ENCODE data around the gene TAS1R3. TPM values are rescaled to one million over a fixed set of nuclear protein-coding genes. Genes with fewer than 3 reads are reported as not detected.

Gene TAS1R3
- 0.19 TPM for total RNA-seq
- long read RNA-seq, result 0 reads

- DNase-seq (ENCODE audit: low spot score), result no peak
Measured at GRCh38 chr1:1331068-1331965, at the start of gene TAS1R3. Gene TAS1R3 (plus strand): TSS chr1:1331280. CDS start chr1:1331346, 66 bp downstream.

GRCh38 chr1:1281533-1282321, 49.4 kb upstream of the TAS1R3 start:
- DNase-seq (ENCODE audit: low spot score), result no peak

GRCh38 chr1:1282998-1283397, 48.1 kb upstream of the TAS1R3 start:
- DNase-seq (ENCODE audit: low spot score), result no peak

DNA sequence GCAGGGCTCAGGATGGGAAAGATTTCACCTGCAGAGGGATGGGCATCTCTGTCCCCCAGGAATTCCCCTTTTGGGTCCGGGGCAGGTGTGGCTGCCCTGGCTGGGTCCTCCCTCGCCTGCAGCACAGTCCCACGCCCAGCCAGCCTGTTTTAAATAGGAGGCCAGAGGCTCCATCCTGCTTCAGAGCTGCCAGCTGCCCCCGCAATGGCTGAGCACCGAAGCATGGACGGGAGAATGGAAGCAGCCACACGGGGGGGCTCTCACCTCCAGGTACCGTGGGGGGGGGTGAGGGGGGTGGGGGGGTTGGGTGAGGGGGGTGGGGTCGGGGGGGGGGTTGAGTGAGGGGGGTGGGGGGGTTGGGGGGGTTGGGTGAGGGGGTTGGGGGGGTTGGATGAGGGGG, 47.3 kb upstream of the TAS1R3 start:
- DNase-seq (ENCODE audit: low spot score), result no peak

DNA sequence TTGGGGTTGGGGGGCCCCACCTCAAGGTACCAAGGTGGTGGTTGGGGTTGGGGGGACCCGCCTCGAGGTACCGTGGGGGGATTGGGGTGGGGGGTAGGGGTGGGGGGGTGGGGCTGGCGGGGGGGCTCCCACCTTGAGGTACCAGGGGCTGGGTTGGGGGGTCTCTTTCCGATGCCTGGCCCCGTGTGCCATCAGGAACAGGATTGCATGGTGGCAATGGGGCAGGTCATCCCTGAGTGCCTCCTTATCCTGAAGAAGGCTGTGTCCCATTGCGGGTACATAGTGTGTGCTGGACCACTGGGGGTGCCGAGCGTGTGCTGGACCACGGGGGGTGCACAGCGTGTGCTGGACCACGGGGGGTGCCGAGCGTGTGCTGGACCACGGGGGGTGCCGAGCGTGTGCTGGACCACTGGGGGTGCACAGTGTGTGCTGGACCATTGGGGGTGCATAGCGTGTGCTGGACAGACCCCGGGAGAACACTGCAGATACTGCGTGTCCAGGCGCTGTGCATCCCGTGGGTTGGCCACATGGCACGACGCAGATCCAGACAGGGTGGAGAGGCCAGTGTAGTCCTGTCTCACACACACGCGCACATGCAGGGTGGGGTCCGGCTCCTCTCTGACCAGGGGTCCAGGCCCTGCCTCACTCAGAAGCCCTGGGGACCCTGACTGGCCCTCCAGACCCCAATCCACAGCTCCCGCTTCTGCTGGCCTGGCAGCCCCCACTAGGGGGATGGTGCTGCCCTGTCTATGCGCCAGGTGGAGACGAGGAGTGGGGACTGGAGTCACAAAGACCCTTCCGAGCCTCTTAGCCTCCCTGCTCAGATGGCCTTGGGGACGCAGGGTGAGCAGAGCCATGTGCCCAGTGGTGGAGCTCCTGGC, 46.6 kb upstream of the TAS1R3 start:
- DNase-seq (ENCODE audit: low spot score), result no peak

GRCh38 chr1:1285102-1285571, 45.9 kb upstream of the TAS1R3 start:
- DNase-seq (ENCODE audit: low spot score), result no peak

DNA sequence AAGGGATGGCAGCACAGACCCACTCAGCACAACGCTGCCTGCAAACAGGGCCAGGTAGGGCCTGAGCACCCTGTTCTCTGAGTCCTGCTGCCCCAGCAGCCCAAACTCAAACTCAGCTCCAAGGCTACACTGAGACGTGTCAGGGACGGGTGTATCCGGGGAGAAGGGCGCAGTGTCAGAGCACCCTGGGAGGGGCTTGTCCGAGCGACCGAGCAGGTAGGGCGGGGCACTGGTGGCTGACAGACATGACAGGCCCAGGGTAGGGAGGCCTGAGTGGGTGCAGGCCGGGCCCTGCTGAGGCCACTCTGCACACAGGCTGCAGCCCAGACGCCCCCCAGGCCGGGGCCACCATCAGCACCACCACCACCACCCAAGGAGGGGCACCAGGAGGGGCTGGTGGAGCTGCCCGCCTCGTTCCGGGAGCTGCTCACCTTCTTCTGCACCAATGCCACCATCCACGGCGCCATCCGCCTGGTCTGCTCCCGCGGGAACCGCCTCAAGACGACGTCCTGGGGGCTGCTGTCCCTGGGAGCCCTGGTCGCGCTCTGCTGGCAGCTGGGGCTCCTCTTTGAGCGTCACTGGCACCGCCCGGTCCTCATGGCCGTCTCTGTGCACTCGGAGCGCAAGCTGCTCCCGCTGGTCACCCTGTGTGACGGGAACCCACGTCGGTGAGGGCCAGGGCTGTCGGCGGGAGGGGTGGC, 45.3 kb upstream of the TAS1R3 start:
- DNase-seq (ENCODE audit: low spot score), result no peak

- DNase-seq (ENCODE audit: low spot score), result no peak
Measured at GRCh38 chr1:1286313-1287261, 44.5 kb upstream of the TAS1R3 start.

- DNase-seq (ENCODE audit: low spot score), result no peak
Measured at GRCh38 chr1:1287288-1288110, 43.6 kb upstream of the TAS1R3 start.

GRCh38 chr1:1290238-1290731, 40.8 kb upstream of the TAS1R3 start:
- DNase-seq (ENCODE audit: low spot score), result no peak

DNA sequence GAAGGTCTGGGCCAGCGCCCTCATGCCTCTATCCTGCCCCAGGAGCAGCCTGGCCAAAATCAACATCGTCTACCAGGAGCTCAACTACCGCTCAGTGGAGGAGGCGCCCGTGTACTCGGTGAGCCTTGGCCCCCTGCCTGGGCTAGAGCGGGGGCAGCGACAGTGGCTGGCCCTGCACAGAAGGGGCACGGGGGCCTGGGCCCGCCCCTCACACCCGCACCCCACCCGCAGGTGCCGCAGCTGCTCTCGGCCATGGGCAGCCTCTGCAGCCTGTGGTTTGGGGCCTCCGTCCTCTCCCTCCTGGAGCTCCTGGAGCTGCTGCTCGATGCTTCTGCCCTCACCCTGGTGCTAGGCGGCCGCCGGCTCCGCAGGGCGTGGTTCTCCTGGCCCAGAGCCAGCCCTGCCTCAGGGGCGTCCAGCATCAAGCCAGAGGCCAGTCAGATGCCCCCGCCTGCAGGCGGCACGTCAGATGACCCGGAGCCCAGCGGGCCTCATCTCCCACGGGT, 40.0 kb upstream of the TAS1R3 start:
- no peak for DNase-seq (ENCODE audit: low spot score)

DNA sequence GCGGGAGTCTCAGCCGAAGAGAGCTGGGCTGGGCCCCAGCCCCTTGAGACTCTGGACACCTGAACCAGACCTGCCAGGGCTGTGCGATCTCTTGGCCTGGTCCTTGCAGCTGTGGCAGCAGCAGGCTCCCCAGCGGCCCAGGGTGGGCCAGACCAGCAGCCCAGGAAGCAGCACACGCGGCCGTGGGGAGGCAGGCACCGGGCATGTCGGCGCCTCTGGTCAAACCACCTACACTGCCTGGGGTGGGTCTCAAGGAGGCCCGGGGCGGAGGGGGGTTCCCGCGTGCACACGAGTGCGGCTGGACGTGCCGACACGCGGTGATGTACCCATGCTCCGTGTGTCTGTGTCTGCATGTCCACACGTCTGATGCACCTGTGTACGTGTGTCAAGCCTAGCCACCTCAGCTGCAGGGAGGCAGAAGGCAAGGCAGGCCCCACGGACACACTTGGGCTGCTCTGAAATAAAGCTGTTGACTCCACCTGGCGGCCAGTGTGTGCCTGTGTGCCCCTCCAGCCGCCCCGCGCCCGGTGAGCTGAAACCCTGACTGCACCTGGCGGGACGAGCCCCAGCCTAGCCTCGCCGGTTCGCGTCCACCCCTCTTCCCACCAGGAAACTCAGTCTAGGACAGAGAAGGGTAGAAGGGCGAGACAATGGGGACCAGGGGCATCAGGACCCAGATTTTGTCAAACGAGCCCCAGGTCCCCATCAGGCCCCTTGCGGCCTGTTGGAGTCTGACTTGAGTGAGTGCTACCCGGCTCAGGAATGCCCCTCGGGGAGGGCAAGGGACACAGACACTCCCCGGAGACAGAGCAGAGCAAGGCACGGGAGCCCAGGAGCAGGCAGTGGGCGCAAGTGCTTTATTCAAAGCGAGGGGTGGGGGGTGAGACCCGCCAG, 39.3 kb upstream of the TAS1R3 start:
- DNase-seq (ENCODE audit: low spot score), result no peak

- no peak for DNase-seq (ENCODE audit: low spot score)
Measured at GRCh38 chr1:1292442-1292779, 38.7 kb upstream of the TAS1R3 start.

- no peak for DNase-seq (ENCODE audit: low spot score)
Measured at GRCh38 chr1:1292851-1293250, 38.2 kb upstream of the TAS1R3 start.

GRCh38 chr1:1293263-1294249, 37.5 kb upstream of the TAS1R3 start:
- no peak for DNase-seq (ENCODE audit: low spot score)

All from mesenteric fat pad (tissue), 1 donor.